ENCODE measurements around the gene GNG7.
"Not testable (repeated sequence)": the region's sequence is repeated elsewhere in the genome, so short reads cannot be mapped to it uniquely, and the experiment has no call there.

The GNG7 gene

DNA sequence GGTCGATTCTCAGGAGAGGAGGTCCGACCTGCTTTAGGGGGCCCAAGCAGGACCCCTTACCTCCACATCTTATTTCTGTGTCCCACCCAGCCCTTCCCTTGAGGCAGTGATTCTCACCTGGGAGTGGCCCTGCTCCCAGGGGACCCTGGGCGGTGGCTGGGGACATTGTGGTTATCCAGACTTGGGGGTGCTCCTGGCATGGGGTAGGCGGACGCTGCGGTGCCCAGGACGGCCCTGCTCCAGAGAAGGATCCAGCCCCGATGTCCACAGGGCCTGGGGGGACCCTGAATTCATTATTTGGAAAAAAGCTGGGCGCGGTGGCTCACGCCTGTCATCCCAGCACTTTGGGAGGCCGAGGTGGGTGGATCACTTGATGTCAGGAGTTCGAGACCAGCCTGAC, 142.1 kb downstream of the GNG7 start:
- no peaks in the 10 kb centered on the region for H3K36me3 ChIP-seq (ENCODE audit: insufficient read depth, low read length)
- H3K4me2 ChIP-seq (ENCODE audit: insufficient read depth, low read length), result no peak overlapping the region
- no peak for ATAC-seq (ENCODE audit: insufficient read depth, low read depth)
- H2AFZ ChIP-seq (ENCODE audit: low read depth, low read length), result no peak overlapping the region
- H3K27ac ChIP-seq (ENCODE audit: low read length), result no peak overlapping the region
- no peak overlapping the region for H3K9ac ChIP-seq (ENCODE audit: low read depth, low read length)
- no peaks in the 10 kb centered on the region for H3K79me2 ChIP-seq (ENCODE audit: insufficient read depth, low read length)
- no peaks in the 10 kb centered on the region for H3K27me3 ChIP-seq (ENCODE audit: insufficient read depth, low read length, poor library complexity)
- H3K9me3 ChIP-seq (ENCODE audit: insufficient read depth, low read length, severe bottlenecking), result no peaks in the 10 kb centered on the region
- peaks cover 33% of the 10 kb centered on the region for H3K4me1 ChIP-seq (ENCODE audit: insufficient read depth, low read length)
- DNase-seq, result no peak
- no peaks in the 10 kb centered on the region for H4K20me1 ChIP-seq (ENCODE audit: insufficient read depth, low read length)
- H3K4me3 ChIP-seq (ENCODE audit: low read depth in 1 of 2, low read length in 2 of 2), result no peak overlapping the region
- TF ChIP-seq, protein P1, sequence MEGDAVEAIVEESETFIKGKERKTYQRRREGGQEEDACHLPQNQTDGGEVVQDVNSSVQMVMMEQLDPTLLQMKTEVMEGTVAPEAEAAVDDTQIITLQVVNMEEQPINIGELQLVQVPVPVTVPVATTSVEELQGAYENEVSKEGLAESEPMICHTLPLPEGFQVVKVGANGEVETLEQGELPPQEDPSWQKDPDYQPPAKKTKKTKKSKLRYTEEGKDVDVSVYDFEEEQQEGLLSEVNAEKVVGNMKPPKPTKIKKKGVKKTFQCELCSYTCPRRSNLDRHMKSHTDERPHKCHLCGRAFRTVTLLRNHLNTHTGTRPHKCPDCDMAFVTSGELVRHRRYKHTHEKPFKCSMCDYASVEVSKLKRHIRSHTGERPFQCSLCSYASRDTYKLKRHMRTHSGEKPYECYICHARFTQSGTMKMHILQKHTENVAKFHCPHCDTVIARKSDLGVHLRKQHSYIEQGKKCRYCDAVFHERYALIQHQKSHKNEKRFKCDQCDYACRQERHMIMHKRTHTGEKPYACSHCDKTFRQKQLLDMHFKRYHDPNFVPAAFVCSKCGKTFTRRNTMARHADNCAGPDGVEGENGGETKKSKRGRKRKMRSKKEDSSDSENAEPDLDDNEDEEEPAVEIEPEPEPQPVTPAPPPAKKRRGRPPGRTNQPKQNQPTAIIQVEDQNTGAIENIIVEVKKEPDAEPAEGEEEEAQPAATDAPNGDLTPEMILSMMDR (IDR thresholded peaks at IDR 0.05; ENCODE audit: borderline replicate concordance, extremely low read depth, low read length, poor library complexity, severe bottlenecking), result no peak
- TF ChIP-seq EZH2 (IDR thresholded peaks at IDR 0.05; ENCODE audit: borderline replicate concordance, low read depth, low read length, severe bottlenecking), result no peak

DNA sequence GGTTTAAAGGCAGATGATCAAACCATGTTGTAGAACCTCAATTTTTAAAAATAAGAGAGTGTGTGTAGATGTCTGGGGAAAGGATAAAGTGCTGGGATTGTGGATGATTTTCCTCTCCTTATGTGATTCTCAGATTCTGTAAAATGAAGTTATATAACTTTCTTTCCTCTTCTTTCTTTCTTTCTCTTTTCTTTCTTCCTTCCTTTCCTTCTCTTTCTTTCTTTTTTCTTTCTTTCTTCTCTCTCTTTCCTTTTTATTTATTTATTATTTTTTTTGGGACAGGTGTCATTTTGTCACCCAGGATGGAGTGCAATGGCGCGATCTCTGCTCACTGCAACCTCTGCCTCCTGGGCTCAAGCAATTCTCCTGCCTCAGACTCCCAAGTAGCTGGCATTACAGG, 144.0 kb downstream of the GNG7 start:
- Histone ChIP-seq H3K4me2 (ENCODE audit: insufficient read depth, low read length) (no peak overlapping the region), H3K27me3 (ENCODE audit: insufficient read depth, low read length, poor library complexity) (no peaks in the 10 kb centered on the region), H4K20me1 (ENCODE audit: insufficient read depth, low read length) (no peaks in the 10 kb centered on the region), H3K9ac (ENCODE audit: low read depth, low read length) (no peak overlapping the region), H3K27ac (ENCODE audit: low read length) (no peak overlapping the region), H3K4me3 (ENCODE audit: low read depth in 1 of 2, low read length in 2 of 2) (no peak overlapping the region), H3K36me3 (ENCODE audit: insufficient read depth, low read length) (no peaks in the 10 kb centered on the region), H3K9me3 (ENCODE audit: insufficient read depth, low read length, severe bottlenecking) (no peaks in the 10 kb centered on the region), H3K4me1 (ENCODE audit: insufficient read depth, low read length) (peaks cover 35% of the 10 kb centered on the region), H2AFZ (ENCODE audit: low read depth, low read length) (no peak overlapping the region), H3K79me2 (ENCODE audit: insufficient read depth, low read length) (no peaks in the 10 kb centered on the region)
- DNase-seq, result no peak
- ATAC-seq (ENCODE audit: insufficient read depth, low read depth), result no peak
- TF ChIP-seq EZH2 (IDR thresholded peaks at IDR 0.05; ENCODE audit: borderline replicate concordance, low read depth, low read length, severe bottlenecking), result no peak
- TF ChIP-seq, protein P1 (IDR thresholded peaks at IDR 0.05; ENCODE audit: borderline replicate concordance, extremely low read depth, low read length, poor library complexity, severe bottlenecking), result no peak

- not testable (repeated sequence) for H3K9me3 ChIP-seq (ENCODE audit: insufficient read depth, low read length, severe bottlenecking); H2AFZ ChIP-seq (ENCODE audit: low read depth, low read length); DNase-seq; H3K27ac ChIP-seq (ENCODE audit: low read length); H3K27me3 ChIP-seq (ENCODE audit: insufficient read depth, low read length, poor library complexity); H3K9ac ChIP-seq (ENCODE audit: low read depth, low read length); H3K4me2 ChIP-seq (ENCODE audit: insufficient read depth, low read length); H3K36me3 ChIP-seq (ENCODE audit: insufficient read depth, low read length); H3K4me3 ChIP-seq (ENCODE audit: low read depth in 1 of 2, low read length in 2 of 2); H4K20me1 ChIP-seq (ENCODE audit: insufficient read depth, low read length); H3K79me2 ChIP-seq (ENCODE audit: insufficient read depth, low read length); ATAC-seq (ENCODE audit: insufficient read depth, low read depth)
- peaks cover 38% of the 10 kb centered on the region for H3K4me1 ChIP-seq (ENCODE audit: insufficient read depth, low read length)
These were observed 144.4 kb downstream of the GNG7 start for GRCh38 chr19:2558131-2558530.

- no peaks in the 10 kb centered on the region for H4K20me1 ChIP-seq (ENCODE audit: insufficient read depth, low read length)
- H3K27ac ChIP-seq (ENCODE audit: low read length), result no peak overlapping the region; the same call in 1 of the 2 replicates
- H3K79me2 ChIP-seq (ENCODE audit: insufficient read depth, low read length), result no peaks in the 10 kb centered on the region
- no peak overlapping the region for H3K4me2 ChIP-seq (ENCODE audit: insufficient read depth, low read length)
- TF ChIP-seq, protein P1 (IDR thresholded peaks at IDR 0.05; ENCODE audit: borderline replicate concordance, extremely low read depth, low read length, poor library complexity, severe bottlenecking), result no peak
- TF ChIP-seq EZH2 (IDR thresholded peaks at IDR 0.05; ENCODE audit: borderline replicate concordance, low read depth, low read length, severe bottlenecking), result no peak
- no peak for ATAC-seq (ENCODE audit: insufficient read depth, low read depth)
- no peaks in the 10 kb centered on the region for H3K36me3 ChIP-seq (ENCODE audit: insufficient read depth, low read length)
- no peaks in the 10 kb centered on the region for H3K9me3 ChIP-seq (ENCODE audit: insufficient read depth, low read length, severe bottlenecking)
- no peak overlapping the region for H3K9ac ChIP-seq (ENCODE audit: low read depth, low read length)
- peaks cover 39% of the 10 kb centered on the region for H3K4me1 ChIP-seq (ENCODE audit: insufficient read depth, low read length)
- no peak overlapping the region for H3K4me3 ChIP-seq (ENCODE audit: low read depth in 1 of 2, low read length in 2 of 2)
- no peak for DNase-seq
- no peak overlapping the region for H2AFZ ChIP-seq (ENCODE audit: low read depth, low read length)
- H3K27me3 ChIP-seq (ENCODE audit: insufficient read depth, low read length, poor library complexity), result no peaks in the 10 kb centered on the region
These were observed 145.4 kb downstream of the GNG7 start for GRCh38 chr19:2557093-2557440.
